T-helper 2 cell treated with Interferon-gamma antibody and Interleukin-4, amounts not matched to agents 5 μg/mL and 100 μg/mL, for 36 hours (primary cell): ENCODE measurements around the gene CLDN5.

Experiments used
- DNase-seq: peaks from one replicate; pipeline ENCODE4 v3.0.0; 2021; ENCODE audit warnings: low spot score
- H3K27ac Mint-ChIP-seq: one replicate; pipeline ENCODE4 v1.8.0; 2021; ENCODE audit warnings: mild to moderate bottlenecking, mixed read lengths
- H3K27me3 Mint-ChIP-seq: one replicate; pipeline ENCODE4 v1.8.0; 2021; ENCODE audit warnings: low read depth, mixed read lengths
- H3K36me3 Mint-ChIP-seq: one replicate; pipeline ENCODE4 v1.8.0; 2021; ENCODE audit warnings: low read depth, mixed read lengths
- H3K4me1 Mint-ChIP-seq: one replicate; pipeline ENCODE4 v1.8.0; 2021; ENCODE audit warnings: low read depth, mixed read lengths
- H3K4me3 Mint-ChIP-seq: one replicate; pipeline ENCODE4 v1.8.0; 2022; ENCODE audit warnings: mild to moderate bottlenecking, moderate library complexity, mixed read lengths
- H3K9me3 Mint-ChIP-seq: one replicate; pipeline ENCODE4 v1.8.0; 2021; ENCODE audit warnings: mixed read lengths

CLDN5 gene

DNA sequence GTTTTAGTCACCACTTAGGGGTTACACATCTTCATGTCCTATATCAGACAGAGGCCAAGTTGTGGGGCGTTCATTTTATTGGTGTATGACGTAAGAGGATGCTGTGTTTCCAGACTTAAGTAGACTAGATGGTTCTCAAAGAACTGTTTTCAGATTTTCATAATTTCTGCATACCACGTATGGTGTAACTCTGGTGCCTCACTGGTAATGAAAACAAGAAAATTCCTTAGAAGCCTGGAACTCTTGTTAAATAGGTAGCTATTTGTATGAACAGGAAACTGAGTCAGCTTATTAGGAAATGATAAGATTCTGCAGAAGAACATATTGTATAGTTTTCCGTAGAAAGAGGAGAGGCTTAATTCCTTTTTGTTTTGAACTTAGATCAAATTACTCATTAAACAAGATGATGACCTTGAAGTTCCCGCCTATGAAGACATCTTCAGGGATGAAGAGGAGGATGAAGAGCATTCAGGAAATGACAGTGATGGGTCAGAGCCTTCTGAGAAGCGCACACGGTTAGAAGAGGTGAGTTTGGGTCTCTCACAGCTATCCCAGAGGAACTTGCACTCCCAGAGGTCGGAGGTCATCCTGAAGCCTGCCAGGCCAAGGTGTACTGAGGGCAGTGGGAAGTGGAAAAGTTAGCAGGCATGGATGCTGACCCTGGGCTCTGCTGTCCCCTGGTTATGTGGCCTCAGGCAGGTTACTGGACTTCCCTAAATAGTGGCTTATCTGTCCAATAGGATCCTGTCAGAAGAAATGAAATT lies 40.5 kb downstream of the CLDN5 start:
- Mint-ChIP-seq H3K27ac (no peak overlapping the region), H3K36me3 (peaks cover 43% of the 10 kb centered on the region)

GRCh38 chr22:19482297-19482696 lies 41.9 kb downstream of the CLDN5 start:
- H3K27ac Mint-ChIP-seq: no peak overlapping the region
- H3K36me3 Mint-ChIP-seq: peaks cover 37% of the 10 kb centered on the region
- peaks cover 20% of the 10 kb centered on the region for H3K4me1 Mint-ChIP-seq
- H3K4me3 Mint-ChIP-seq: peak overlapping the region; percentile 34
- H3K27me3 Mint-ChIP-seq: no peaks in the 10 kb centered on the region
- no peak for DNase-seq
- no peaks in the 10 kb centered on the region for H3K9me3 Mint-ChIP-seq

More for the DNA sequence above, 40.5 kb downstream of the CLDN5 start:
- H3K9me3 Mint-ChIP-seq: no peaks in the 10 kb centered on the region
- DNase-seq: no peak
- H3K4me3 Mint-ChIP-seq: no peak overlapping the region
- no peaks in the 10 kb centered on the region for H3K27me3 Mint-ChIP-seq
- peaks cover 13% of the 10 kb centered on the region for H3K4me1 Mint-ChIP-seq

DNA sequence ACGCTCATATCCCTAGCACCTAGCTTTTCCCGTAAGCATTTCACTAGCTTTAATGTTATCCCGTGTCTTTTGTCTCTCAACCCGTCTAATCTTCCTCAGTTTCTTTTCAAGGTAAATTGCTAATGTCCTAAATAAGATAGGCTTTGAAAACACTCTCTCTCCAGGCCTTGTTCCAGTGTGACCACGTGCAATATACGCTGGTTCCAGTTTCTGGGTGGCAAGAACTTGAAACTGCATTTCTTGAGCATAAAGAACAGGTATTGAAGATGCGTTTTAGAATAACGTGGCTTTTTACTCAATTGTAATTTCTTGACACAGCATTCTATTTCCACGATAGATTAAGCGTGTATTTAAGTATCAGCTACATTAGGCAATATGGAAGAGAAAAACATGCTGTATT lies 43.4 kb downstream of the CLDN5 start:
- no peak for DNase-seq
- H3K4me3 Mint-ChIP-seq: peak overlapping the region; percentile 95
- H3K27ac Mint-ChIP-seq: peak overlapping the region; percentile 98

DNA sequence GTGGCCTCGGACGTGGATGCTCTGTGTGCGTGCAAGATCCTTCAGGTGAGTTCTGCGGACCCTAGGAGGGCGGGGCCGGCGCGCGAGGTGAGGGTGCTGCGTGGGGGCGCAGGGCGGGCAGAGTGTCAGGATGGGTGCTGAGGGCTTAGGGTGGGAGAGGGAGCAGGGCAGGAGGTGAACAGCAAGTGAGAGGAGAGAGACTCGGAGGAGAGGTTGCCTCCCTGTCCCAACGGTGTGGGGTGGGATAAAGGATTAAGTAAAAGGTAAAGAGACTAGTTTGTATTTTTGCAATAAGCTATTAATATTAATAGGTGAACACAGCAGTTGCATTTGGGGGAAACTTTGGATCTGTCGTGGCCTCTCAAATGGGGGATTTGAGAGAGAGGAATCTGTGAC lies 44.0 kb downstream of the CLDN5 start:
- peaks cover 22% of the 10 kb centered on the region for H3K4me1 Mint-ChIP-seq
- H3K9me3 Mint-ChIP-seq: no peaks in the 10 kb centered on the region
- DNase-seq: no peak
- H3K27ac Mint-ChIP-seq: peak overlapping the region; percentile 98
- H3K4me3 Mint-ChIP-seq: peak overlapping the region; percentile 95
- H3K27me3 Mint-ChIP-seq: no peaks in the 10 kb centered on the region
- peaks cover 32% of the 10 kb centered on the region for H3K36me3 Mint-ChIP-seq

More for the DNA sequence above, 43.4 kb downstream of the CLDN5 start:
- no peaks in the 10 kb centered on the region for H3K9me3 Mint-ChIP-seq
- H3K4me1 Mint-ChIP-seq: peaks cover 24% of the 10 kb centered on the region
- no peaks in the 10 kb centered on the region for H3K27me3 Mint-ChIP-seq
- peaks cover 34% of the 10 kb centered on the region for H3K36me3 Mint-ChIP-seq

- no peaks in the 10 kb centered on the region for H3K27me3 Mint-ChIP-seq
- peak within 1 kb of the TSS; percentile 98 for H3K27ac Mint-ChIP-seq
- peak; percentile 93 for DNase-seq
- H3K9me3 Mint-ChIP-seq: no peaks in the 10 kb centered on the region
- H3K4me3 Mint-ChIP-seq: peak within 1 kb of the TSS; percentile 96
- H3K36me3 Mint-ChIP-seq: peaks cover 26% of the 10 kb centered on the region
- peaks cover 21% of the 10 kb centered on the region for H3K4me1 Mint-ChIP-seq
Observed at GRCh38 chr22:19479355-19480172, 44.6 kb downstream of the CLDN5 start, which contains the start of gene CDC45. Gene CDC45, plus strand, starts transcription at chr22:19479920. Its CDS starts 49 bp downstream, at chr22:19479969.

DNA sequence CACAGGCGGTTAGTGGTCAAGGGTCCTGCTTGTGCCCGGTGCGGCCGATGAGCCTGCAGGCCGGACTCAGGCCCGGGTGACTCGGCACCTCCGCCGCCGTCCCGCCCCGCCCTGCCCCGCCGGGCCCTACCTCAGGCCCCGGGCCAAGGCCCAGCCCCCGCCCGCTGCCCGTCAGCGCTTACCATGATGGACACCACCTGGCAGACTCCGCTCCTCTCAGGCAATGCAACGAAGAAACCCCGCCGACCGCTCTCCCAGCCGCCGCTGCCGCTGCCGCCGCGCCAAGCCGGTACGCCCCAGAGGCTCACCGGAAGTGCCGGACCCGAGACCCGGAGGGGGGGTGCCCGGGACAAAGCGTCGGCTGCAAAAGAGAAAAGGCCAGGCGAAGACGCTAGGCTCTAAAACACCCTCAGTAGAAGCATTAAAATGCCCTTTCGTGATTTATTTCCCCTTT lies 45.3 kb downstream of the CLDN5 start, which contains the start of gene UFD1:
UFD1 (minus strand) TSS at position 293 of the 454 bp plus-strand sequence; CDS start at position 185, 108 bp downstream.
- H3K9me3 Mint-ChIP-seq: no peaks in the 10 kb centered on the region
- peak within 1 kb of the TSS; percentile 96 for H3K4me3 Mint-ChIP-seq
- H3K4me1 Mint-ChIP-seq: peaks cover 21% of the 10 kb centered on the region
- peaks cover 24% of the 10 kb centered on the region for H3K36me3 Mint-ChIP-seq
- peak within 1 kb of the TSS; percentile 98 for H3K27ac Mint-ChIP-seq
- peak; percentile 79 for DNase-seq
- H3K27me3 Mint-ChIP-seq: no peaks in the 10 kb centered on the region

- Mint-ChIP-seq H3K4me3 (peak overlapping the region; percentile 96), H3K9me3 (no peaks in the 10 kb centered on the region), H3K4me1 (peaks cover 19% of the 10 kb centered on the region), H3K27me3 (no peaks in the 10 kb centered on the region), H3K36me3 (peaks cover 24% of the 10 kb centered on the region), H3K27ac (peak overlapping the region; percentile 89)
- no peak for DNase-seq
Observed at GRCh38 chr22:19478045-19478900, 45.9 kb downstream of the CLDN5 start.

GRCh38 chr22:19477321-19478044 lies 46.7 kb downstream of the CLDN5 start:
- Mint-ChIP-seq H3K4me1 (peaks cover 19% of the 10 kb centered on the region), H3K9me3 (no peaks in the 10 kb centered on the region), H3K4me3 (peak overlapping the region; percentile 96), H3K27me3 (no peaks in the 10 kb centered on the region), H3K36me3 (peaks cover 23% of the 10 kb centered on the region), H3K27ac (peak overlapping the region; percentile 89)
- no peak for DNase-seq

DNA sequence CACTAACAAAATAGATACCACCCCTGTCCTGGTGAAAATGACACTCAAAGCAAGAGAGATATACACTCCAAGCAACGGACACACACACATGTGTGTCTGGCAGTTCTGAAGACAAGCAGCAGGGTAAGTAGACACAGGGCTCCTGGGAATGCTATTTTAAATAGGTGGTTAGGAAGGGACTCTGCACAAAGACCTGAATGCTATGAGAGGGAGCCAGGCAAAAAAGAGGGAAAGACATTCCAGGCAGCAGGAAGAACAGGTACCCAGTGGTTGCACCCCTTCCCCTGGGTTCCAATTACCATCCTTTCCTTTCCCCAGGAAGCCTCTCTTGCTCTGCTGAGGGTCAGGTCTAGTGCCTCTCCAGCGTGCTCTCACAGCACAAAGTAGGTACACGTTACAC lies 48.2 kb downstream of the CLDN5 start:
- Mint-ChIP-seq H3K36me3 (peaks cover 33% of the 10 kb centered on the region), H3K27me3 (no peaks in the 10 kb centered on the region), H3K4me3 (no peak overlapping the region), H3K4me1 (peaks cover 19% of the 10 kb centered on the region), H3K27ac (no peak overlapping the region), H3K9me3 (no peaks in the 10 kb centered on the region)
- DNase-seq: no peak

DNA sequence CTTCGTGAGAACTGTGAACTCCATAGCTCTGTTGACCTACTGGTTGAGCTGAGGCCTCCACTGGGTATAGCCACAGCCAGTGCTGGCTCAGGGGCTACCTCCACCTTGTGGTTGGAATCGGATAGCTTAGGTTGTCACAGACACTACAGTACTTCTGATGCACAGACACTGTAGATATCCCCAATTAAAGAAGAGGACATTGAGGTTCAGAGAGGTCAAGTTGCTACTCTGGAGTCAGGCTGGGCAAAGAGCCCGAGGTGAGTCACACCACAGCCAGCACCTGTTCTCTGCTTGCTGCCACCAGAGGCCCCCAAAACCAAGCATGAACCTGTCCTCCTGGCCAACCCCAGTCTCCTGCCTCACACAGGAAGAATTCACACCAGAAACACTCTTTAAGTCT lies 50.6 kb downstream of the CLDN5 start:
- no peak overlapping the region for H3K4me3 Mint-ChIP-seq
- H3K4me1 Mint-ChIP-seq: peaks cover 11% of the 10 kb centered on the region
- no peaks in the 10 kb centered on the region for H3K27me3 Mint-ChIP-seq
- H3K36me3 Mint-ChIP-seq: peaks cover 37% of the 10 kb centered on the region
- no peak for DNase-seq
- H3K9me3 Mint-ChIP-seq: no peaks in the 10 kb centered on the region
- no peak overlapping the region for H3K27ac Mint-ChIP-seq
